Measurements from ENCODE around the gene MPZL1. TPM values are rescaled to one million over a fixed set of nuclear protein-coding genes. Genes with fewer than 3 reads are reported as not detected.
"Not testable (repeated sequence)": the region's sequence is repeated elsewhere in the genome, so short reads cannot be mapped to it uniquely, and the experiment has no call there.

Gene MPZL1
- total and polyA plus RNA-seq, 4 donors: 173 to 308 (median 265) TPM

DNA sequence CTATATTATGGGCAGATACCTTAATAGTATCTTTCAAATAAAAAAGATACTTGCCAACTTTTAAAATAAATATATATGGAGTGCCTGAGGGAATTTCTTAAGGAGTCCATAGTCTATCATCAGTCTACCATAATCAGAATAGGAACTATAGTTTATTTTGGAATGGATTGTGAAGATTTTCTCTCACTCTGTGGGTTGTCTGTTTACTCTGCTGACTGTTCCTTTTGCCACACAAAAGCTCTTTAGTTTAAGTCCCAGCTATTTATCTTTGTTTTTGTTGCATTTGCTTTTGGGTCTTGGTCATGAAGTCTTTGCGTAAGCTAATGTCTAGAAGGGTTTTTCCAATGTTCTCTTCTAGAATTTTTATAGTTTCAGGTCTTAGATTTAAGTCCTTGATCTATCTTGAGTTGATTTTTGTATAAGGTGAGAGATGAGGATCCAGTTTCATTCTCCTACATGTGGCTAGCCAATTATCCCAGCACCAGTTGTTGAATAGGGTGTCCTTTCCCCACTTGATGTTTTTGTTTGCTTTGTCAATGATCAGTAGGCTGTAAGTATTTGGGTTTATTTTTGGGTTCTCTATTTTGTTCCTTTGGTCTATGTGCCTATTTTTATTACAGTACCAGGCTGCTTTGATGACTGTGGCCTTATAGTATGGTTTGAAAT, 20.7 kb downstream of the MPZL1 start:
- not testable (repeated sequence) for H3K27ac ChIP-seq (ENCODE audit: low read depth, low read length); H3K9me3 ChIP-seq (ENCODE audit: control insufficient read depth, insufficient read depth, low read length); H3K4me1 ChIP-seq (ENCODE audit: control insufficient read depth, insufficient read depth, low read length); H3K4me3 ChIP-seq (ENCODE audit: low read depth, low read length); H3K36me3 ChIP-seq (ENCODE audit: control insufficient read depth, insufficient read depth, low read length); DNase-seq (ENCODE audit: low read depth in 4 of 6, low spot score in 6 of 6); H3K27me3 ChIP-seq (ENCODE audit: control insufficient read depth, insufficient read depth, low read length)
- WGBS (ENCODE audit: insufficient coverage): no CpG with 5 or more reads among the region's 1 CpG

DNA sequence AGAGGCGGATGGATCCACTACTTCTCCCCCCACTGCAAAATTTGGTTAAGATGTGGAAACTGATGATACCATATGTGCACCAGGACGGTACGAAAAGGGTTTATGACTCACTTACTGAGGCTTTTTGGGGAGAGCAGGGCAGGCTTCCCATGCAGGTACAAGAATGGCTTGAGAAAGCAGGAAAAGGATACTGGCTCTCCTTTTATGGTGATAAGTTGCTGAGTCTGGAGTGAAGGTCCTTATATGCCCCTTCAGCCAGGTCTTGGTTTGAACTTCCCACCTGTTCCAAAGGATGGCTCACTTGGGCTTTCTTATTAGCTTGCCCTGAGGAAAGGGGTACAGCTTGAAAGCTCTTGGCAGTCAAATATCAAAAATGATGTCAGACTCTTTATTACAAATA, 23.1 kb downstream of the MPZL1 start:
- Histone ChIP-seq H3K36me3 (ENCODE audit: control insufficient read depth, insufficient read depth, low read length) (no peaks in the 10 kb centered on the region), H3K27ac (ENCODE audit: low read depth, low read length) (no peak overlapping the region), H3K4me1 (ENCODE audit: control insufficient read depth, insufficient read depth, low read length) (peaks cover 11% of the 10 kb centered on the region), H3K4me3 (ENCODE audit: low read depth, low read length) (no peak overlapping the region), H3K9me3 (ENCODE audit: control insufficient read depth, insufficient read depth, low read length) (no peaks in the 10 kb centered on the region), H3K27me3 (ENCODE audit: control insufficient read depth, insufficient read depth, low read length) (no peaks in the 10 kb centered on the region)
- WGBS (ENCODE audit: insufficient coverage): 90% methylated on average over 2 of the region's 3 CpGs
- DNase-seq (ENCODE audit: low read depth in 4 of 6, low spot score in 6 of 6): no peak

- no peaks in the 10 kb centered on the region for H3K27me3 ChIP-seq (ENCODE audit: control insufficient read depth, insufficient read depth, low read length)
- 71% methylated on average over 3 of the region's 5 CpGs for WGBS (ENCODE audit: insufficient coverage)
- no peaks in the 10 kb centered on the region for H3K9me3 ChIP-seq (ENCODE audit: control insufficient read depth, insufficient read depth, low read length)
- no peak overlapping the region for H3K27ac ChIP-seq (ENCODE audit: low read depth, low read length)
- H3K4me1 ChIP-seq (ENCODE audit: control insufficient read depth, insufficient read depth, low read length): peaks cover 11% of the 10 kb centered on the region
- no peak overlapping the region for H3K4me3 ChIP-seq (ENCODE audit: low read depth, low read length)
- no peaks in the 10 kb centered on the region for H3K36me3 ChIP-seq (ENCODE audit: control insufficient read depth, insufficient read depth, low read length)
- no peak for DNase-seq (ENCODE audit: low read depth in 4 of 6, low spot score in 6 of 6)
Measured at GRCh38 chr1:167746013-167746672, 24.4 kb downstream of the MPZL1 start.

DNA sequence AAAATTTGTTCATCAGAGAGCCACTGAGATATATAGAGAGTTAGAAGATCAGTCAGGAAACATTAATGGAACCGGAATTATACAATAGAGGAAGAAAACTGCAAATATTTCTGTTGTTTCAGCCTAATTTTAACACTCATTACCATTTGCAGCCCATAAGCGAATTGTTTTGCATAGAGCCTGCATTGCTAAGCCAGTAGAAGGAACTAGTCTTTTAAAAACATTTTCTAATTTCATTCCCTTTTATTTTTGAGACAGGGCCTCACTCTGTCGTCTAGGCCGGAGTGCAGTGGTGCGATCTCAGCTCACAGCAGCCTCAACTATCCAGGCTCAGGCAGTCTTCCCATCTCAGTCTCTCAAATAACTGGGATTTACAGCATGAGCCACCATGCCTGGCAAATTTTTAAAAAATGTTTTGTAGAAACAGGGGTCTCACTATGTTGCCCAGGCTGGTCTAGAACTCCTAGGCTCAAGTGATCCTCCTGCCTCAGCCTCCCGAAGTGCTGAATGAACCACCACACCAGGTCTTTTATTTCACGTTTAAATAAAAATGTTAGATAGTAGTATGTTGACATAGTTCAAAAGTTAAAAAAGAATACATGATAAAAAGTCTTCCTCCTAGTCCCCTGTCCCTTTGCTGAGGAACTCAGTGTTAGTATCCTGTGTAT, 25.3 kb downstream of the MPZL1 start:
- Histone ChIP-seq H3K4me1 (ENCODE audit: control insufficient read depth, insufficient read depth, low read length) (peaks cover 7% of the 10 kb centered on the region), H3K27ac (ENCODE audit: low read depth, low read length) (no peak overlapping the region), H3K9me3 (ENCODE audit: control insufficient read depth, insufficient read depth, low read length) (no peaks in the 10 kb centered on the region), H3K4me3 (ENCODE audit: low read depth, low read length) (no peak overlapping the region), H3K36me3 (ENCODE audit: control insufficient read depth, insufficient read depth, low read length) (no peaks in the 10 kb centered on the region), H3K27me3 (ENCODE audit: control insufficient read depth, insufficient read depth, low read length) (no peaks in the 10 kb centered on the region)
- WGBS (ENCODE audit: insufficient coverage): 78% methylated on average over 3 of the region's 7 CpGs
- DNase-seq (ENCODE audit: low read depth in 4 of 6, low spot score in 6 of 6): no peak

- H3K4me1 ChIP-seq (ENCODE audit: control insufficient read depth, insufficient read depth, low read length): peaks cover 7% of the 10 kb centered on the region
- no peaks in the 10 kb centered on the region for H3K9me3 ChIP-seq (ENCODE audit: control insufficient read depth, insufficient read depth, low read length)
- H3K27ac ChIP-seq (ENCODE audit: low read depth, low read length): no peak overlapping the region
- H3K4me3 ChIP-seq (ENCODE audit: low read depth, low read length): no peak overlapping the region
- H3K36me3 ChIP-seq (ENCODE audit: control insufficient read depth, insufficient read depth, low read length): no peaks in the 10 kb centered on the region
- no CpG with 5 or more reads among the region's 1 CpG for WGBS (ENCODE audit: insufficient coverage)
- no peak for DNase-seq (ENCODE audit: low read depth in 4 of 6, low spot score in 6 of 6)
- no peaks in the 10 kb centered on the region for H3K27me3 ChIP-seq (ENCODE audit: control insufficient read depth, insufficient read depth, low read length)
Measured at GRCh38 chr1:167747988-167748387, 26.2 kb downstream of the MPZL1 start.

DNA sequence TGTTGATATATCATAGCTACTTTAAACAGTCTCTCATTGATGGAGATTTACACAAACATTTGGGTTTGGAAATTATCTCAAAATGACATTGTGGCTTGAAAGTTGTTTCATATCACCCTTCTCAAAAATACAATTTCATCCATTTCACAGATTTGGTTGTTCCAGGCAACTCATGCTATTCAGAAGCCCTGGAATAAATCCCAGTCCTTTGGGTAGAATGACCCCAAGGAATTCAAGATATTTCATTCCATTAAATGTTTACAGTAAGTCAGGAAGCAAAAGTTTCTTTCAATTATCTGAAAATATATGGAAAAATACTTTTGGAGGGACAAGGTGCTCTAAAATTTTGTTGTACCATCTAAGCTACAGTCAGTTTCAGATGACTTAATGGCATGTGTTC, 27.1 kb downstream of the MPZL1 start:
- Histone ChIP-seq H3K27me3 (ENCODE audit: control insufficient read depth, insufficient read depth, low read length) (no peaks in the 10 kb centered on the region), H3K4me3 (ENCODE audit: low read depth, low read length) (no peak overlapping the region), H3K4me1 (ENCODE audit: control insufficient read depth, insufficient read depth, low read length) (peaks cover 9% of the 10 kb centered on the region), H3K9me3 (ENCODE audit: control insufficient read depth, insufficient read depth, low read length) (no peaks in the 10 kb centered on the region), H3K36me3 (ENCODE audit: control insufficient read depth, insufficient read depth, low read length) (no peaks in the 10 kb centered on the region), H3K27ac (ENCODE audit: low read depth, low read length) (no peak overlapping the region)
- no peak for DNase-seq (ENCODE audit: low read depth in 4 of 6, low spot score in 6 of 6)

DNA sequence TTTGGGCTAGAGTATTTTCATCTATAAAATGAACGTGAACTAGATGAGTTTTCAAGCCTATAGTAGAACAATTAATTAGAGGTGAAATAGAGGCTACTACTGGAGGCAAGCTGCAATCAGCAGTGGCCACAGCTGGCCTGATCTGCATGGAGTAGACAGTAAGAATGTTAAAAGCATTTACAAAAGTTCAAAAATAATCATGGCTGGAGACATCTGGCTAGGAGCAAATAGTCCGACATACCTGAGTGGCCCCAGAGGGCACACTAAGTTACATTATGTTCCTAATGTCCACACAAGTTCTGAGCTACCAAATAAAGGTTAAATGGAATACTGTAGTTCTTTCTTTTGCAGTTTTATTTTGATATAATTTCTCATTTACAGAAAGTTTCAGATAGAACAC, 28.0 kb downstream of the MPZL1 start:
- no peak overlapping the region for H3K4me3 ChIP-seq (ENCODE audit: low read depth, low read length)
- H3K27ac ChIP-seq (ENCODE audit: low read depth, low read length): no peak overlapping the region
- H3K36me3 ChIP-seq (ENCODE audit: control insufficient read depth, insufficient read depth, low read length): no peaks in the 10 kb centered on the region
- WGBS (ENCODE audit: insufficient coverage): no CpG with 5 or more reads among the region's 2 CpGs
- no peaks in the 10 kb centered on the region for H3K27me3 ChIP-seq (ENCODE audit: control insufficient read depth, insufficient read depth, low read length)
- H3K4me1 ChIP-seq (ENCODE audit: control insufficient read depth, insufficient read depth, low read length): peaks cover 12% of the 10 kb centered on the region
- H3K9me3 ChIP-seq (ENCODE audit: control insufficient read depth, insufficient read depth, low read length): no peaks in the 10 kb centered on the region
- no peak for DNase-seq (ENCODE audit: low read depth in 4 of 6, low spot score in 6 of 6)

GRCh38 chr1:167750641-167751040, 28.9 kb downstream of the MPZL1 start:
- H3K4me1 ChIP-seq (ENCODE audit: control insufficient read depth, insufficient read depth, low read length): peaks cover 12% of the 10 kb centered on the region
- H3K9me3 ChIP-seq (ENCODE audit: control insufficient read depth, insufficient read depth, low read length): no peaks in the 10 kb centered on the region
- H3K4me3 ChIP-seq (ENCODE audit: low read depth, low read length): no peak overlapping the region
- H3K27ac ChIP-seq (ENCODE audit: low read depth, low read length): no peak overlapping the region
- no peak for DNase-seq (ENCODE audit: low read depth in 4 of 6, low spot score in 6 of 6)
- no CpG with 5 or more reads among the region's 2 CpGs for WGBS (ENCODE audit: insufficient coverage)
- H3K27me3 ChIP-seq (ENCODE audit: control insufficient read depth, insufficient read depth, low read length): no peaks in the 10 kb centered on the region
- H3K36me3 ChIP-seq (ENCODE audit: control insufficient read depth, insufficient read depth, low read length): no peaks in the 10 kb centered on the region

- H3K4me3 ChIP-seq (ENCODE audit: low read depth, low read length): no peak overlapping the region
- H3K27me3 ChIP-seq (ENCODE audit: control insufficient read depth, insufficient read depth, low read length): no peaks in the 10 kb centered on the region
- peaks cover 13% of the 10 kb centered on the region for H3K4me1 ChIP-seq (ENCODE audit: control insufficient read depth, insufficient read depth, low read length)
- H3K9me3 ChIP-seq (ENCODE audit: control insufficient read depth, insufficient read depth, low read length): no peaks in the 10 kb centered on the region
- DNase-seq (ENCODE audit: low read depth in 4 of 6, low spot score in 6 of 6): no peak
- WGBS (ENCODE audit: insufficient coverage): 96% methylated on average over 1 of the region's 1 CpG
- H3K27ac ChIP-seq (ENCODE audit: low read depth, low read length): no peak overlapping the region
- no peaks in the 10 kb centered on the region for H3K36me3 ChIP-seq (ENCODE audit: control insufficient read depth, insufficient read depth, low read length)
Measured at GRCh38 chr1:167751676-167752075, 29.9 kb downstream of the MPZL1 start.

Data from spinal cord (tissue), 10 donors.